CD4-positive, alpha-beta T cell treated with Interleukin-15 for 1 hour (primary cell): ENCODE results near the gene RAB40C.

Experiments
- DNase-seq: peaks from one replicate; pipeline ENCODE4 v3.0.0-alpha.2; 2020

RAB40C gene

GRCh38 chr16:648781-649589 lies 59.1 kb downstream of the RAB40C start, which contains the start of gene WDR90:
TSS of gene WDR90 (plus strand) at chr16:649365. CDS start at chr16:649417, 52 bp downstream.
- peak; percentile 89 for DNase-seq

- no peak for DNase-seq
These were observed 59.8 kb downstream of the RAB40C start for GRCh38 chr16:649631-650030.

- DNase-seq = no peak
These were observed 62.0 kb downstream of the RAB40C start for GRCh38 chr16:651844-652243.

DNA sequence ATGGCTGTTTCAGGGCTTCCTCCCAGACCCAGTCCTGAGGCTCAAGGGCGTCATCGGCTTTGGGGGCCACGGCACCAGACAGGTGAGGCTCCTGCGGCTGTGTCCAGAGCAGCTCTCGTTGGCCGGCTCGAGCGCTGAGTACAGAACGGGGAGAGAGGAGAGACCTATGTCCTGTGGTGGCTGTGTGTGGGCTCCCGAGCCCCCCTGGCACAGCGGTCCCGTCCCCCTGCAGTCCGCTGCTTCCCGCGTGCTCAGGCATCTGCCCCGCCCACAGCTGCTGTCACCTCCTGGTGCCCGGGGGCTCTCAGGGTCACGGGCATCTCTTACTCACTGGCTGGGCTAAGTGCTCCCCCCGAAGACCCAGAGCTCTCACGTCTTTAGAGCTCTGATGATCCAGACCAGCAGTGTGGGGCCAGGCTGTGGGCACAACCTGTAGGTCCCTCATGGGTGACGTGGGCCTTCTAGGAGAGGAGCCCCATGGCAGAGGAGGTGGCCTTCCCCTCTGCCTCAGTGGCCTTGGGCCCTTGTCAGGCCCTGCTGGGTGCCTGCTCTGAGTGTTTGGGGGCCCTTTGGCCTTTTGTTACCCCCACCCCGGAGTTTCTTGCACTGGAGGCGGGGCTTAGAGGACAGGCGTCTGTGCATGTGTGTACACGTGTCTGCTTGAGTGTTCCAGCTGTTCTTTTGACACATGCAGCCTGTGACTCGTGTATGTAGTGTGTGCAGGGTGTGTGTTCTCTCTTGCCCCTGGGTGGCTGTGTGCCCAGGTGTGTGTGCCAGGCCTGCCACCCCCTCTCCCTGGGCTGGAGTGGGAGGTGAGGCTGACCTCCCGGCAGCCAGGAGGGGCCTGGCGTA lies 62.8 kb downstream of the RAB40C start:
- DNase-seq = no peak

DNA sequence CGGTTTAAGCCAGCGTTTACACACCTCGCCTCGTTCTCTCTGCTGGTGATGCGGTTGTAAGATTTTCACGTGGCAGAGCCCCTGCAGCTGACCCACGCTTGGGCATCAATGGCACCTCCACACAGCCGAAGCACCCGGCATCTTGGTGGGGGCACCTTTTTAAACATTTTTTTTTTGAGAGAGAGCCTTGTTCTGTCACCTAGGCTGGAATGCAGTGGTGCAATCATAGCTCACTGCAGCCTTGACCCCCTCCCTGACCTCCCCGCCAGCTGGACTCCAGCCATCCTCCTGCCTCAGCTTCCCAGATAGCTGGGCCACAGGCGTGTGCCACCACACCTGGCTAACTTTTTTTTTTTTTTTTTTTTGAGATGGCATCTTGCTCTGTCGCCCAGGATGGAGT lies 64.2 kb downstream of the RAB40C start:
- DNase-seq = no peak

- no peak for DNase-seq
These were observed 67.6 kb downstream of the RAB40C start for GRCh38 chr16:657487-657886.

GRCh38 chr16:658679-659571 lies 69.1 kb downstream of the RAB40C start:
- no peak for DNase-seq

DNA sequence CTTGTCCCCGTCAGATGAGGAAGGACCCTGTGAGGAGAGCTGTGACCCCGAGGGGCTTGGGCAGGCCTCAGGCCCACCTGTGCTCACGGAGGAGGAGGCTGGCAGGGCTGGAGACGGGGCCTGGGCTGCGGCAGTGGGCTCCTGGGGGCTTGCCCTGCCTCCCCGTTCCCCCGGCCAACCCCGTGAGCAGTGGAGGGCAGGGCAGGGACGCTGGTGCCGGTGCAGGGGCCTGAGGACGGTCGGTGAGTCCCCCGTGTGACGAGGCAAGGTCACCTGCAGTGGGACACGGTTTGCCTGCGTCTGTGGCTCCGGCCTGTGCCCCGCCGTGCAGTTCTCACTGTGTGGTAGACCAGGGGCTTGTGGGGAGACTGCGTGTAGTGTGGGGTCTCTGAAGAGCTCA lies 69.8 kb downstream of the RAB40C start:
- no peak for DNase-seq

GRCh38 chr16:660132-660458 lies 70.2 kb downstream of the RAB40C start:
- no peak for DNase-seq

- DNase-seq = peak; percentile 77
These were observed 70.8 kb downstream of the RAB40C start for GRCh38 chr16:660459-661183.

DNA sequence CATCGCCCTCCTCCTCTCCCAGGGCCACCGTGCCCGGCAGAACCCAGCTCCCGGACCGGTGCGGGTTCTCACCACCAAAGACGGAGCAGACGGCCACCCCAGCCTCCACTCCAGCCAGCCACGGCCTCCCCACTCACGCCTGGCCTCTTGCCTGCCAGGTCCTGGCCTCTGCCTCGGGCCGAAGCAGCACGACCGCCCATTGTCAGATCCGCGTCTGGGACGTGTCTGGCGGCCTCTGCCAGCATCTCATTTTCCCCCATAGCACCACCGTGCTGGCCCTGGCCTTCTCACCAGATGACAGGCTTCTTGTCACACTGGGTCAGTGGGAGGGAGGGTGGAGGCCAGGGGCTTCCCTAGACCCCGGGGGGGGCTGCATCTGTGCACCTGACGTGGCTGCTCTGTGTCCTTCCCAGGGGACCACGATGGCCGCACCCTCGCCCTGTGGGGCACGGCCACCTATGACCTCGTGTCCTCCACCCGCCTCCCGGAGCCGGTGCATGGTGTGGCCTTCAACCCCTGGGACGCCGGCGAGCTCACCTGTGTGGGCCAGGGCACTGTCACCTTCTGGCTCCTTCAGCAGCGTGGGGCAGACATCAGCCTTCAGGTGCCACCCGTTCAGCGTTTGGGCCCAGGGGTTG lies 71.4 kb downstream of the RAB40C start:
- DNase-seq = no peak

GRCh38 chr16:662095-662494 lies 72.2 kb downstream of the RAB40C start:
- DNase-seq = no peak

- DNase-seq = no peak
These were observed 72.7 kb downstream of the RAB40C start for GRCh38 chr16:662597-662996.

DNA sequence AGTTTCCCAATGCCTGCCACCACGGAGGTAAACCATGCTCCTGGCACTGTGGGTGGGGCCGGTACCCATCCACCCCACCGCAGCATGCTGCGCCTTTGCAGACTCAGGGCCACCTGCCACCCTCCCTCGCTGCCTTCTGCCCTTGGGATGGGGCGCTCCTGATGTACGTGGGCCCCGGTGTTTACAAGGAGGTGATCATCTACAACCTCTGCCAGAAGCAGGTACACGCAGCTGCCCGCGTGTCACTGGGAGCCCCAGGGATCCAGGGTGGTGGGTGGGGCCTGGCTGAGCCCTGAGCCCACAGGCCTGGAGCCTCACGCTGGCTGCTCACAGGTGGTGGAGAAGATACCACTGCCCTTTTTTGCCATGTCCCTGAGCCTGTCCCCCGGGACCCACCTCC lies 76.7 kb downstream of the RAB40C start:
- DNase-seq = no peak

DNA sequence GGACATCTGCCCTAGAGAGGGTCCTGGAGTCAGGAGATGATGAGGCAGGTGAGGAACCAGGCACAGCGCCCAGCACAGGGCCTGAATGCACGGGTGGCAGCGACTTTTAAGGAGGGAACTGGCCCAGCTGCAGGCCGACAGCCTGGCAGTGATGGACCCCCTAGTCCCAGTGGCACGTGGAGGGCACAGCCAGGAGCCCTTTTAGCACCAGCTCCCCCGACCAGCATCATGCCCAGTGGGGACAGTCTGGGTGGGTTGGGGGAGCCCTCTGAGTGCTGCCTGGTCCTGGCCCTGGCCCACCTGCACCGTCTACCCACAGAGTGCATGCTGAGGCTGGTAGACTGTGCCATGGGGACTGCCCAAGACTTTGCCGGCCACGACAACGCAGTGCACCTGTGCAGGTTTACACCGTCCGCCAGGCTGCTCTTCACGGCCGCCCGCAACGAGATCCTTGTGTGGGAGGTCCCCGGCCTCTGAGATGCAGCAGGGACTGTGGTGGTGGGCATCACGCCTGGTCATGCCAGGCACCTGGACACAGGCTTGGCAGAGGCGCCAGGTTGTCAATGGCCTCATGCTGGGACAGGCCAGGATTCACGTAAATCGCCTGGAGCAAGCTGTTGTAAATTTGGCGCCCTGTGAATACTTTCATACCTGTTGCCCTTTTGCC lies 77.4 kb downstream of the RAB40C start:
- no peak for DNase-seq

- DNase-seq = peak; percentile 94
These were observed 78.1 kb downstream of the RAB40C start, which contains the start of gene RHOT2 for GRCh38 chr16:667780-668518. TSS of gene RHOT2 (plus strand) at chr16:668132. CDS start at chr16:668200, 68 bp downstream.

- no peak for DNase-seq
These were observed 78.8 kb downstream of the RAB40C start for GRCh38 chr16:668519-669171.

DNA sequence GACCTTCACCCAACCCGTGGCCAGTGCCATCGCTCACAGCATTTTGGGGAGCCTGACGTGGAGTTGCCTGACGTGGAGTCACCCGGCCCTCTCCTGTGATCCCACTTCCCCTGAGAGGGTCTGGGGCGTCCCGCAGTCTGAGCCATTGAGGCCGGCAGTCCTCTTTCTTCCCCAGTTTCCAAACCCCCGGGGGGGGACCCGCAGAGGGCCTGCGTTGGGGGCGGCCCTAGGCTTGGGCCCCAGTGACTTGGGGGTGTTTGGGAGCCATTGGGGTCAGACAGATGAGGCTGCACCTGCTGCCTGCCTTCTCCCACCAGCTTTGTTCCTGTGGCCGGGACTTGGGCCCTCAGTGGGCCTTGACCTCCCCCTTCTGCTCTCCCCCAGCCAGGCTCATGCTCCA lies 79.8 kb downstream of the RAB40C start:
- DNase-seq = no peak

DNA sequence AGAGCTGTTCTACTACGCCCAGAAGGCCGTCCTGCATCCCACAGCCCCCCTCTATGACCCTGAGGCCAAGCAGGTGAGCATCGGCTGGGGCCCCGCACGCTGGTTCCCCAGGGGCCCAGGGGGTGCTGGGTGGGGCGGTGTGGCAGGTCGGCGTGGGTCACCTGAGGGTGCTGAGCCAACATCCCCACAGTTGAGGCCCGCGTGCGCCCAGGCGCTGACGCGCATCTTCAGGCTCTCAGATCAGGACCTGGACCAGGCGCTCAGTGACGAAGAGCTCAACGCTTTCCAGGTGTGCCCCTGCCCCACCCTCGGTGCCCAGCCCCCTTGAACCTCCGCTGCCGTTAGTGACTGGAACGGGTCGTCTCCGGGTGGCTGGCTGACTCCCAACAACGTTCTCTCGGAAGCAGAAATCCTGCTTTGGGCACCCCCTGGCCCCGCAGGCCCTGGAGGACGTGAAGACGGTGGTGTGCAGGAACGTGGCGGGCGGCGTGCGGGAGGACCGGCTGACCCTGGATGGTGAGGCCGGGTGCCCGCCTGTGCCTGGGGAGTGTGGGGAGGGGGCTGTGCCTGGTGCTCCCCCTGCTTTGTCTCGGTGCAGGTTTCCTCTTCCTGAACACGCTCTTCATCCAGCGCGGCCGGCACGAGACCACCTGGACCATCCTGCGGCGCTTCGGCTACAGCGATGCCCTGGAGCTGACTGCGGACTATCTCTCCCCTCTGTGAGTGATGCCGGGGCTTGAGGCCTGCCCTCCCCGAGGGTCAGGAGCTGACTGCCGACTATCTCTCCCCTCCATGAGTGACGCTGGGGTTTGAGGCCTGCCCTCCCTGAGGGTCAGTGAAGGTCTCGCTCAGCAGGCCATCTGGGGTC lies 80.9 kb downstream of the RAB40C start:
- no peak for DNase-seq
